Fibroblast of villous mesenchyme (primary cell): Measurements from ENCODE around the gene ACIN1. TPM values are rescaled to one million over a fixed set of nuclear protein-coding genes. Genes with fewer than 3 reads are reported as not detected.

Experiments used
- DNase-seq: peaks from one replicate; pipeline ENCODE4 v3.0.0-alpha.2; 2010; ENCODE audit warnings: low read depth
- H3K4me3 ChIP-seq: 2 replicates; pipeline ENCODE4 v1.5.1; 2011; ENCODE audit warnings: low read depth, mild to moderate bottlenecking, low read length
- total RNA-seq: library from RNA; depleted of rRNA; stranded (reverse); fragments of >200 nt; gene quantifications from 2 replicates; pipeline ENCODE4 v1.2.3, GENCODE V29; 2012
- TF ChIP-seq, protein P1 (sequence below): IDR thresholded peaks from 2 replicates; pipeline ENCODE4 v1.5.1; 2012; ENCODE audit warnings: low read depth, mild to moderate bottlenecking, low read length; ENCODE audit not compliant: insufficient read depth

The ACIN1 gene
- total RNA-seq, 1 donor = 106 TPM

GRCh38 chr14:23030936-23031335 is 64.0 kb downstream of the ACIN1 start:
- TF ChIP-seq, protein P1, sequence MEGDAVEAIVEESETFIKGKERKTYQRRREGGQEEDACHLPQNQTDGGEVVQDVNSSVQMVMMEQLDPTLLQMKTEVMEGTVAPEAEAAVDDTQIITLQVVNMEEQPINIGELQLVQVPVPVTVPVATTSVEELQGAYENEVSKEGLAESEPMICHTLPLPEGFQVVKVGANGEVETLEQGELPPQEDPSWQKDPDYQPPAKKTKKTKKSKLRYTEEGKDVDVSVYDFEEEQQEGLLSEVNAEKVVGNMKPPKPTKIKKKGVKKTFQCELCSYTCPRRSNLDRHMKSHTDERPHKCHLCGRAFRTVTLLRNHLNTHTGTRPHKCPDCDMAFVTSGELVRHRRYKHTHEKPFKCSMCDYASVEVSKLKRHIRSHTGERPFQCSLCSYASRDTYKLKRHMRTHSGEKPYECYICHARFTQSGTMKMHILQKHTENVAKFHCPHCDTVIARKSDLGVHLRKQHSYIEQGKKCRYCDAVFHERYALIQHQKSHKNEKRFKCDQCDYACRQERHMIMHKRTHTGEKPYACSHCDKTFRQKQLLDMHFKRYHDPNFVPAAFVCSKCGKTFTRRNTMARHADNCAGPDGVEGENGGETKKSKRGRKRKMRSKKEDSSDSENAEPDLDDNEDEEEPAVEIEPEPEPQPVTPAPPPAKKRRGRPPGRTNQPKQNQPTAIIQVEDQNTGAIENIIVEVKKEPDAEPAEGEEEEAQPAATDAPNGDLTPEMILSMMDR = no peak
- no peak overlapping the region for H3K4me3 ChIP-seq
- DNase-seq = no peak

- H3K4me3 ChIP-seq = no peak overlapping the region
- no peak for DNase-seq
- TF ChIP-seq, protein P1 = no peak
Observed at GRCh38 chr14:23028799-23029198, 66.1 kb downstream of the ACIN1 start.

- no peak for DNase-seq
- TF ChIP-seq, protein P1 = no peak
- no peak overlapping the region for H3K4me3 ChIP-seq
Observed at GRCh38 chr14:23025151-23025814, 69.7 kb downstream of the ACIN1 start.

GRCh38 chr14:23024612-23025075 is 70.3 kb downstream of the ACIN1 start:
- TF ChIP-seq, protein P1 = no peak
- H3K4me3 ChIP-seq = no peak overlapping the region
- no peak for DNase-seq

DNA sequence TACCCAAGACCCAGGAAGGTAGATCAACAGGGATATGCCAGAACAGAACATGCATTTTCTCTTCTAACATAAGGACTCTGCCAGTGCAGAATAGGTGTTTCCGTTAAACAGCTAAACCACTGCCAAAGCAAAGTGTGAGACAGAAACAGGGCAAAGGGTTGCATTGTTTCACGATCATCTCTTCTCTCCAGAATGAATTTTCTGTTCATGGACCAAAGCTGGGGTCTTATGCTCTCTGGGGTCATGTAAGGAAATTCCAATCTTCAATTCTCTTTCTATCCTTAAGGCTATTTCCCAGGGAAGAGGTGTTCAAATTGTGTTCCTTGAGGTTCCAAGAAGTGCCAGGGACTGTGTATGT is 71.2 kb downstream of the ACIN1 start:
- no peak overlapping the region for H3K4me3 ChIP-seq
- TF ChIP-seq, protein P1 = no peak
- DNase-seq = no peak

- TF ChIP-seq, protein P1 = no peak
- H3K4me3 ChIP-seq = no peak overlapping the region
- no peak for DNase-seq
Observed at GRCh38 chr14:23023022-23023794, 71.7 kb downstream of the ACIN1 start.
